ENCODE data around the gene ADSL.

The ADSL gene

DNA sequence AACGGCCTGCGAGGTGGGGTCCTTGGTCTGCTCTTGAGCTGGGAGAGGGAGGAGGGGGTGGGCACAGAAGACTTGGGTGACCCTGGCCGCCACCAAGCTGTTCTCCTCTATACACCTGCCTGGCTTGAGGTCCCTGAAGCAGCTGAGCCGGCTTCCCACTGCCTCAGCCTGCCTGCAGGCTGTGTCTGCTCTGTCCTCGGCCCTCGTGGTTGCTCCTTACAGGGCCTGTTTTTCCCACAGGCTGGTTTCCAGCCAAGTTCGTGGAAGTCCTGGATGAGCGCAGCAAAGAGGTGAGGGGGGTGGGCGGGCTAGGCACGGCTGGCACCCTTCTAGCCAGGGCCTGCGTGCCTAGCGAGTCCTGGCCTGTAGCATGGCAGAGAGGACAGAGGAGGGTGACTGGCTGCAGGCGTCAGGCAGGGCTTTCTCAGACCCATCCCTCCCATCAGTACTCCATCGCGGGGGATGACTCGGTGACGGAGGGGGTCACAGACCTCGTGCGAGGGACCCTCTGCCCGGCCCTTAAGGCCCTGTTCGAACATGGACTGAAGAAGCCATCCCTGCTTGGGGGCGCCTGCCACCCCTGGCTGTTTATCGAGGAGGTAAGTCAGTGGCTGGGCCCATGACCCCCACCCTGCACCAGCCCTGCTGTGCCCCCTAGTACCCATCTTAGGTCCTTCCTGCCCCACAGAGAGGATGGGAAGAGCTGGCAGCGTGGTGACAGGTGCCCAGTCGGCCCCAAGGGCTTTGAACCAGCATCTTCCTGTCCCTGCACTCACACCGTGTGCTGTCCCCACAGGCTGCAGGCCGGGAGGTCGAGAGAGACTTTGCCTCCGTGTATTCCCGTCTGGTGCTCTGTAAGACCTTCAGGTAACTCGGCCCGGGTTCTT lies 61.8 kb downstream of the ADSL start:
- no peak for DNase-seq (ENCODE audit: low read depth, low spot score)
- TF ChIP-seq, protein P1, sequence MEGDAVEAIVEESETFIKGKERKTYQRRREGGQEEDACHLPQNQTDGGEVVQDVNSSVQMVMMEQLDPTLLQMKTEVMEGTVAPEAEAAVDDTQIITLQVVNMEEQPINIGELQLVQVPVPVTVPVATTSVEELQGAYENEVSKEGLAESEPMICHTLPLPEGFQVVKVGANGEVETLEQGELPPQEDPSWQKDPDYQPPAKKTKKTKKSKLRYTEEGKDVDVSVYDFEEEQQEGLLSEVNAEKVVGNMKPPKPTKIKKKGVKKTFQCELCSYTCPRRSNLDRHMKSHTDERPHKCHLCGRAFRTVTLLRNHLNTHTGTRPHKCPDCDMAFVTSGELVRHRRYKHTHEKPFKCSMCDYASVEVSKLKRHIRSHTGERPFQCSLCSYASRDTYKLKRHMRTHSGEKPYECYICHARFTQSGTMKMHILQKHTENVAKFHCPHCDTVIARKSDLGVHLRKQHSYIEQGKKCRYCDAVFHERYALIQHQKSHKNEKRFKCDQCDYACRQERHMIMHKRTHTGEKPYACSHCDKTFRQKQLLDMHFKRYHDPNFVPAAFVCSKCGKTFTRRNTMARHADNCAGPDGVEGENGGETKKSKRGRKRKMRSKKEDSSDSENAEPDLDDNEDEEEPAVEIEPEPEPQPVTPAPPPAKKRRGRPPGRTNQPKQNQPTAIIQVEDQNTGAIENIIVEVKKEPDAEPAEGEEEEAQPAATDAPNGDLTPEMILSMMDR (IDR thresholded peaks at IDR 0.05; ENCODE audit: insufficient read depth, low read length, missing control alignments): no peak
- CTCF ChIA-PET: interaction anchor here (0.9 to 2.5 kb wide), 4 partner anchors 9 to 238 kb away, joined by 3 to 10 read pairs (median 6); no protein-coding TSS in a partner anchor

DNA sequence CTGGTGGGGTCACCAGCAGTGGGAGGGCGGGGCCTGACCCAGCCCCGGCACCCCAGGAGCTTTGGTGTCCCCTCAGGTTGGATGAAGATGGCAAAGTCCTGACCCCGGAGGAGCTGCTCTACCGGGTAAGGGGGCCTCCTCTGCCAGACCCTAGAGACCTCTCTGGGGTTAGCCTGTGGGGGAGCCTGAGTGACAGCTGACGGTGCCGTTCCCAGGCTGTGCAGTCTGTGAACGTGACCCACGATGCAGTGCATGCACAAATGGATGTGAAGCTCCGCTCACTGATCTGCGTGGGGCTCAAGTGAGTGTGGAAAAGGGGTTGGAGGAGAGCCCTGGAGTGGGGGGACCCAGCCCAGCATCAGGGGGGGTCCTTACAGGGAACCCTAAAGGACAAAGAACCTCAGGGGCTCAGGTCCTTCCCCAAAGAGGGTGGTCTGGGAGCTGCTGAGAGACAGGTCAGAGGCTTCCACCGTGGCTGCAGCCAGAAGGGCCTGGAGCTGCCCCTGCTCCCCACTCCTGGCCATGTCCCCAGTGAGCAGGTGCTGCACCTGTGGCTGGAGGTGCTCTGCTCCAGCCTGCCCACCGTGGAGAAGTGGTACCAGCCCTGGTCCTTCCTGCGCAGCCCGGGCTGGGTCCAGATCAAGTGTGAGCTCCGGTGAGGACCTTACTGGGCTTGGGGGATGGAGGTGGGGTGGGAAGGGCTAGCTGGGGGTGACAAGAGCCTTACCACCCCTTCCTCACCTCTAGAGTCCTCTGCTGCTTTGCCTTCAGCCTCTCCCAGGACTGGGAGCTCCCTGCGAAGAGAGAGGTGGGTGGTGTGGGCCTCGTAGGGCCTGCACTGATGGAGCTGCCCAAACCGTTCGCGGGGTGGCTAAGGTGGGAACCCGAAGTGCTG lies 62.7 kb downstream of the ADSL start:
- ChIA-PET POLR2A (interaction anchor here (1.1 kb wide), 1 partner anchor 9 kb away, joined by 3 read pairs; no protein-coding TSS in a partner anchor), CTCF (interaction anchor here (1.2 to 2.5 kb wide), 3 partner anchors 28 to 238 kb away, joined by 4 to 10 read pairs (median 7); no protein-coding TSS in a partner anchor)
- H3K4me3 ChIP-seq (ENCODE audit: low read depth, low read length): no peak overlapping the region
- TF ChIP-seq, protein P1 (IDR thresholded peaks at IDR 0.05; ENCODE audit: insufficient read depth, low read length, missing control alignments): no peak
- DNase-seq (ENCODE audit: low read depth, low spot score): no peak

More for the DNA sequence above, 61.8 kb downstream of the ADSL start:
- H3K4me3 ChIP-seq (ENCODE audit: low read depth, low read length): no peak overlapping the region
- POLR2A ChIA-PET: interaction anchor here (1.1 kb wide), 1 partner anchor 8 kb away, joined by 3 read pairs; no protein-coding TSS in a partner anchor

DNA sequence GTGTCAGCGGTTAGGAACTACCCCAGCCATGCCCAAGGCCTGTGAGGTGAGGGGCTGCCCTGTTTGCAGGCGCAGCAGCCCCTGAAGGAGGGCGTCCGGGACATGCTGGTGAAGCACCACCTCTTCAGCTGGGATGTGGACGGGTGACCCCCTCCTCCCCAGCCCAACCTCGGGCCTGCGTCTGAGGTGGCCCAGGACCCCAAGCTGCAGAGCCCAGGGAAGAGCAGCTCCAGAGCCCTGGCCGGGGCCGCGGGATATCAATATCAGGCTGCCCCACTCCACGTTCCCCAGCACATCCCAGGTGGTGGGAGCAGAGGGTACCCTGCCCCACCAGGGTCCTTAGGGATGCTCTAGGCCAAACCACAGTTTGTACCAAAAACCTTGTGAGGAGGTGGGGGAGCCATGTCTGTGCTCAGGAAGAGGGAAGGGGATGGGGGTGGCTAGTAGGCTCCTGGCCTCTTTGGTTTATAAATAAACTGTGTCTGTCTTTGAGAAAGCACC lies 63.4 kb downstream of the ADSL start:
- ChIA-PET CTCF (interaction anchor here (1.2 to 2.5 kb wide), 2 partner anchors 27 to 237 kb away, joined by 4 to 7 read pairs; no protein-coding TSS in a partner anchor), POLR2A (interaction anchor here (1.1 kb wide), 1 partner anchor 9 kb away, joined by 3 read pairs; no protein-coding TSS in a partner anchor)
- no peak overlapping the region for H3K4me3 ChIP-seq (ENCODE audit: low read depth, low read length)
- TF ChIP-seq, protein P1 (IDR thresholded peaks at IDR 0.05; ENCODE audit: insufficient read depth, low read length, missing control alignments): no peak
- no peak for DNase-seq (ENCODE audit: low read depth, low spot score)

DNA sequence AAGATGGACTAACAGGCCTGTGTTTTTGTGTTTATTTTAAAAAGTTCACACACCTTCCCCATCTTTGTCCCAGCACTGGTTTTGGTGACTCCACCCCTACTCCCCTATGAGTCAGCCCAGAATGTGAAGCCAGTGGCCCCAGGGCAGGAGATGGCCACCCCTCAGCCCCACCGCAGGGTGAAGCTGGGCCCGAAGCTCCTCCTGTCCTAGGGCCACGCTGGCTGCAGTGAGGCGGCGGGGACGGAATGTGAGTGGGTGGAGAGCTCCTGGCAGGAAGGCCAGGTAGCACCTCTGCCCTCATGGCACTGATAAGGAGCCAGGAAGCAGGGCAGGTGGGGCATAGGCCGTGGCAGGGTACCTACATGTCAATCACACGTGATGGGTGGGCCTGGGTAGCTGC lies 64.0 kb downstream of the ADSL start:
- TF ChIP-seq, protein P1 (IDR thresholded peaks at IDR 0.05; ENCODE audit: insufficient read depth, low read length, missing control alignments): no peak
- DNase-seq (ENCODE audit: low read depth, low spot score): no peak
- POLR2A ChIA-PET: no interaction called here
- CTCF ChIA-PET: interaction anchor here (1.1 to 2.5 kb wide), 3 partner anchors 9 to 236 kb away, joined by 4 to 7 read pairs (median 4); no protein-coding TSS in a partner anchor
- H3K4me3 ChIP-seq (ENCODE audit: low read depth, low read length): no peak overlapping the region

DNA sequence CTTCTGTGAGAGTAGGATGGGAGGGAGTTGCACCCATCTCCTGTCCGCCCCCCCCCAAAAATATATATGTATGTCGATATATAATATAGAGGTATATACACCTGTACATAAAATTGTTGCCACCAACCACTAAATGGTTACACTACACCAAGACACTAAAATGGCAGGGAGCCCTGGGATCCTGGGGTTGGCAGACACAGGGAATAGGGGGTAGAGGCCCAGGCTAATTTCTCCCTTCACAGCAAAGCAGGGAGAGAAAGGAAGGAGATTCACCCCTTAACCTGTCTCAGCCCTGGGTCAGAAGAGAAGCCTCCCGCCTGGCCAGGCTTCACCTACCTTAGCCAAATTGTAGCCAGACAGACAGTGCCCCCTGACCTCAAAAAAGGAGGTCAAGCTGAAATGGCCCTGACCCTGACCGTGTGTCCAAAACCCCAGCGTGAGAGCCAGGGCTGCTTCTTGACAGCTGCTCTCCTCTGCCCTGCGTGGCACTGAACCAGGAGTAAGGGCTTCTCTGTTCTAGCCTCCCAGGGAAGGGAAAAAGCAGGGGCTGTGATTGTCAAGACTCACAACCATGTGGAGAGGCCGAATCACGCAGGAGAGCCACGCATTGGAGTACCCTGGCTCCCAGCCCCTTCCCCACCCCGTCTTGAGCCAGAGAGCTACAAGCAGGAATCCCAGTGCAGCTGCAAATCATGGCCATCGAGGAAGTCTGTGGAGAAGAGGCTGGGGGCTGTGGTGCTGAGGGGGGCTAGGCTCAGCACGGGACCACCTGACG lies 64.6 kb downstream of the ADSL start:
- POLR2A ChIA-PET: no interaction called here
- TF ChIP-seq, protein P1 (IDR thresholded peaks at IDR 0.05; ENCODE audit: insufficient read depth, low read length, missing control alignments): no peak
- no peak for DNase-seq (ENCODE audit: low read depth, low spot score)
- no peak overlapping the region for H3K4me3 ChIP-seq (ENCODE audit: low read depth, low read length)
- CTCF ChIA-PET: interaction anchor here (1.1 to 2.5 kb wide), 2 partner anchors 8 to 236 kb away, joined by 4 to 7 read pairs; no protein-coding TSS in a partner anchor

All from AG04449 (cell line).